Panc1 (cell line): ENCODE measurements around the gene DENND1C.

ENCODE experiments used
- CTCF ChIP-seq: fragments of 450-650 bp; IDR thresholded peaks from 2 replicates; pipeline ENCODE4 v1.5.1; 2017; ENCODE audit warnings: mild to moderate bottlenecking
- POLR2AphosphoS5 ChIP-seq: IDR thresholded peaks from 2 replicates; pipeline ENCODE4 v1.6.1; 2012; ENCODE audit warnings: mild to moderate bottlenecking, low read depth, low read length, moderate library complexity
- REST ChIP-seq, 2 experiments: IDR thresholded peaks; 2 replicates each; pipeline ENCODE4 v1.6.1; 2011 to 2012; ENCODE audit warnings: low read depth in 2 of 2, control low read depth in 1 of 2, low read length in 1 of 2, mild to moderate bottlenecking in 1 of 2, moderate library complexity in 1 of 2; ENCODE audit not compliant: insufficient read depth in 1 of 2
- SIN3A ChIP-seq: IDR thresholded peaks from 2 replicates; pipeline ENCODE4 v1.6.1; 2012; ENCODE audit warnings: low read depth, mild to moderate bottlenecking, low read length, moderate library complexity, borderline replicate concordance; ENCODE audit not compliant: insufficient read depth
- TCF7L2 ChIP-seq: IDR thresholded peaks from 2 replicates; pipeline ENCODE4 v1.6.1; 2011; ENCODE audit warnings: mild to moderate bottlenecking, low read depth, low read length, inconsistent platforms

GRCh38 chr19:6480848-6481415 is 655 bp downstream of the DENND1C start:
- no peak for TF ChIP-seq CTCF
- no peak for TF ChIP-seq REST (IDR thresholded peaks at IDR 0.05; ENCODE audit: insufficient read depth in 1 of 2, low read depth in 2 of 2, low read length in 1 of 2)
- no peak for TF ChIP-seq POLR2AphosphoS5
- no peak for TF ChIP-seq TCF7L2
- TF ChIP-seq SIN3A = no peak
